NB4 (cell line): ENCODE data around the gene AP2M1.
"Not testable (repeated sequence)": the region's sequence is repeated elsewhere in the genome, so short reads cannot be mapped to it uniquely, and the experiment has no call there.

Experiments
- CTCF ChIP-seq: IDR thresholded peaks from one replicate; pipeline ENCODE4 v1.5.1; 2012; ENCODE audit warnings: low read depth, low read length
- POLR2A ChIP-seq: IDR thresholded peaks from 2 replicates; pipeline ENCODE4 v1.6.1; 2011; ENCODE audit warnings: mild to moderate bottlenecking; ENCODE audit not compliant: insufficient read length; ENCODE audit errors: extremely low read depth

DNA sequence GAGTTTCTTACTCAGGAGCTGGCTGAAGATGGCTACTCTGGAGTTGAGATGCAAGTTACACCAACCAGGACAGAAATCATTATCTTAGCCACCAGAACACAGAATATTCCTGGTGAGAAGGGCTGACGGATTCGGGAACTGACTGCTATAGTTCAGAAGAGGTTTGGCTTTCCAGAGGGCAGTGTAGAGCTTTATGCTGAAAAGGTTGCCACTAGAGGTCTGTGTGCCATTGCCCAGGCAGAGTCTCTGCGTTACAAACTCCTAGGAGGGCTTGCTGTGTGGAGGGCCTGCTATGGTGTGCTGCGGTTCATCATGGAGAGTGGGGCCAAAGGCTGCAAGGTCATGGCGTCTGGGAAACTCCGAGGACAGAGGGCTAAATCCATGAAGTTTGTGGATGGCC, 24.9 kb upstream of the AP2M1 start:
- not testable (repeated sequence) for TF ChIP-seq CTCF, POLR2A
